HepG2 (cell line): ENCODE results near the gene AXIN2.

Experiments
- POLR2A ChIP-seq, 2 experiments: IDR thresholded peaks; 2 replicates each; pipeline ENCODE4 v1.6.1; 2011; ENCODE audit warnings: low read depth in 2 of 2, low read length in 2 of 2, mild to moderate bottlenecking in 1 of 2, moderate library complexity in 1 of 2; ENCODE audit not compliant: insufficient read depth in 1 of 2
- ZBTB1 ChIP-seq: sonication (generic); formaldehyde crosslinking; IDR thresholded peaks from 2 replicates; pipeline ENCODE4 v1.4.0; 2020; ENCODE audit warnings: missing genetic modification reagents, borderline replicate concordance
- ZNF256 ChIP-seq: sonication (generic); formaldehyde crosslinking; conservative IDR thresholded peaks from 2 replicates; pipeline ENCODE4 v1.4.0; 2020; ENCODE audit warnings: missing genetic modification reagents
- ZNF280D ChIP-seq: sonication (generic); formaldehyde crosslinking; IDR thresholded peaks from 2 replicates; pipeline ENCODE4 v1.5.1; 2020; ENCODE audit warnings: mild to moderate bottlenecking, missing genetic modification reagents
- ZNF326 ChIP-seq: sonication (generic); formaldehyde crosslinking; IDR thresholded peaks from 2 replicates; pipeline ENCODE4 v1.4.0; 2020; ENCODE audit warnings: missing genetic modification reagents, borderline replicate concordance
- TF ChIP-seq, protein P1 (sequence below): sonication (generic); formaldehyde crosslinking; IDR thresholded peaks from 2 replicates; pipeline ENCODE4 v1.4.0; 2020; ENCODE audit warnings: missing genetic modification reagents
- TF ChIP-seq, protein P2 (sequence below): sonication (generic); formaldehyde crosslinking; IDR thresholded peaks from 2 replicates; pipeline ENCODE4 v1.5.0; 2020; ENCODE audit warnings: mild to moderate bottlenecking, missing genetic modification reagents, moderate library complexity
- TF ChIP-seq, protein P3 (sequence below): sonication (generic); formaldehyde crosslinking; conservative IDR thresholded peaks from 2 replicates; pipeline ENCODE4 v1.8.0; 2022; ENCODE audit warnings: missing genetic modification reagents

DNA sequence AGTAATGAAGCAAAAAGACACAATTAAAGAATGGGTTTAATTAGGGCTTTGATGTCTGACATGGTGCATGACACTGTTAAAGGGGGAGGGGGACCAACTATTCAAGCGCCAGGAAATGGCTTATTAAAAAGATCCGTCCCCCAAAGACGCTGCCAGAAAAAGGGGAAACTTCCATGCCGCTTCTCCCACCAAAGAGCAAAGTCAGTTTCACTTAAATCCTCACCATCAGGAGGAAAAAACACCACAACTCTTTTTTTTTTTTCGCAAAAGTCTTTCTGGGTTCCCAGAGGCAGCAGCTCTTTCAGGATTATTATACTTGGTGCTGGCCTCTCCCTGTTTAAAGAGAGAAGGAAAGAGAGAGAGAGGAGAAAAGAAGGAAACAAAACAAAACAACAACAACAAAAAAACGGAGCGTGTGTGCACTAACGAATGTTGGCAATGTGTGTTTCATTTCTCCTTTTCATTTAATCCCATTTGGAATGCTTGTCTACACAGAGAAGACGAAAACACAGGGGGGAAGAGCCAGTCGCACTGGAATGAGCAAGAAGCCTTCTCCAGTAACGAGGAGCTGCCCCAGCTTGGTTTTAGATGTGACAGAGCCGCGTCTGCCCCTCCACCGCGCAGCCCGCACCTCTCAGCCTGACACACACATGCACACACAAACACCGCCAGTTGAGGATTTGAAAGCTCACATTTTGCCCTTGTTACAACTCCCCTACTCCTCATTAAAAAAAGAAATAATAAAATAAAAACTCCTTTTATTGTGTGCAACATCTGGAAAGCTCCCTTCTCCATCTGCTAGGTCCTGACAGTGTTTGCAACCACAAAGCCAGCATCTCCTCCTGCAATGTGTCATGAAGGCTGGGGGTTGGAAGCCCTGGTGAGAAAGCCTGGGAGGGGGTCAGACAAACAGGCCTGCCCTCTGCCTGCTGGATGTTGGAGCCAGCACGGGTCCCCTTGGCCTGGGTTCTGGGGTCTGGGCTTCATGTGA lies 32.7 kb upstream of the AXIN2 start:
- TF ChIP-seq POLR2A (IDR thresholded peaks at IDR 0.05; ENCODE audit: insufficient read depth in 1 of 2, low read depth in 2 of 2, low read length in 2 of 2) (no peak), ZNF256 (CRISPR knock-in tag) (no peak), ZNF326 (CRISPR knock-in tag) (no peak), ZBTB1 (CRISPR knock-in tag) (no peak), ZNF280D (CRISPR knock-in tag) (no peak)
- TF ChIP-seq, protein P1, sequence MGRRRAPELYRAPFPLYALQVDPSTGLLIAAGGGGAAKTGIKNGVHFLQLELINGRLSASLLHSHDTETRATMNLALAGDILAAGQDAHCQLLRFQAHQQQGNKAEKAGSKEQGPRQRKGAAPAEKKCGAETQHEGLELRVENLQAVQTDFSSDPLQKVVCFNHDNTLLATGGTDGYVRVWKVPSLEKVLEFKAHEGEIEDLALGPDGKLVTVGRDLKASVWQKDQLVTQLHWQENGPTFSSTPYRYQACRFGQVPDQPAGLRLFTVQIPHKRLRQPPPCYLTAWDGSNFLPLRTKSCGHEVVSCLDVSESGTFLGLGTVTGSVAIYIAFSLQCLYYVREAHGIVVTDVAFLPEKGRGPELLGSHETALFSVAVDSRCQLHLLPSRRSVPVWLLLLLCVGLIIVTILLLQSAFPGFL, result no peak
- TF ChIP-seq, protein P2, sequence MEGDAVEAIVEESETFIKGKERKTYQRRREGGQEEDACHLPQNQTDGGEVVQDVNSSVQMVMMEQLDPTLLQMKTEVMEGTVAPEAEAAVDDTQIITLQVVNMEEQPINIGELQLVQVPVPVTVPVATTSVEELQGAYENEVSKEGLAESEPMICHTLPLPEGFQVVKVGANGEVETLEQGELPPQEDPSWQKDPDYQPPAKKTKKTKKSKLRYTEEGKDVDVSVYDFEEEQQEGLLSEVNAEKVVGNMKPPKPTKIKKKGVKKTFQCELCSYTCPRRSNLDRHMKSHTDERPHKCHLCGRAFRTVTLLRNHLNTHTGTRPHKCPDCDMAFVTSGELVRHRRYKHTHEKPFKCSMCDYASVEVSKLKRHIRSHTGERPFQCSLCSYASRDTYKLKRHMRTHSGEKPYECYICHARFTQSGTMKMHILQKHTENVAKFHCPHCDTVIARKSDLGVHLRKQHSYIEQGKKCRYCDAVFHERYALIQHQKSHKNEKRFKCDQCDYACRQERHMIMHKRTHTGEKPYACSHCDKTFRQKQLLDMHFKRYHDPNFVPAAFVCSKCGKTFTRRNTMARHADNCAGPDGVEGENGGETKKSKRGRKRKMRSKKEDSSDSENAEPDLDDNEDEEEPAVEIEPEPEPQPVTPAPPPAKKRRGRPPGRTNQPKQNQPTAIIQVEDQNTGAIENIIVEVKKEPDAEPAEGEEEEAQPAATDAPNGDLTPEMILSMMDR (CRISPR knock-in tag), result no peak
- TF ChIP-seq, protein P3, sequence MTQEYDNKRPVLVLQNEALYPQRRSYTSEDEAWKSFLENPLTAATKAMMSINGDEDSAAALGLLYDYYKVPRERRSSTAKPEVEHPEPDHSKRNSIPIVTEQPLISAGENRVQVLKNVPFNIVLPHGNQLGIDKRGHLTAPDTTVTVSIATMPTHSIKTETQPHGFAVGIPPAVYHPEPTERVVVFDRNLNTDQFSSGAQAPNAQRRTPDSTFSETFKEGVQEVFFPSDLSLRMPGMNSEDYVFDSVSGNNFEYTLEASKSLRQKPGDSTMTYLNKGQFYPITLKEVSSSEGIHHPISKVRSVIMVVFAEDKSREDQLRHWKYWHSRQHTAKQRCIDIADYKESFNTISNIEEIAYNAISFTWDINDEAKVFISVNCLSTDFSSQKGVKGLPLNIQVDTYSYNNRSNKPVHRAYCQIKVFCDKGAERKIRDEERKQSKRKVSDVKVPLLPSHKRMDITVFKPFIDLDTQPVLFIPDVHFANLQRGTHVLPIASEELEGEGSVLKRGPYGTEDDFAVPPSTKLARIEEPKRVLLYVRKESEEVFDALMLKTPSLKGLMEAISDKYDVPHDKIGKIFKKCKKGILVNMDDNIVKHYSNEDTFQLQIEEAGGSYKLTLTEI (CRISPR knock-in tag), result no peak
